HG03565 (cell line): ENCODE data around the gene CD248.
"Not testable (repeated sequence)": the region's sequence is repeated elsewhere in the genome, so short reads cannot be mapped to it uniquely, and the experiment has no call there.

Source experiments
- ATAC-seq: cut with Tn5 transposase; IDR thresholded peaks from one replicate; pipeline ENCODE4 v1.9.1; 2021; ENCODE audit warnings: mild to moderate bottlenecking, moderate library complexity; ENCODE audit not compliant: unreplicated experiment

Gene CD248

GRCh38 chr11:66329165-66329673, 12.4 kb upstream of the CD248 start:
- no peak for ATAC-seq

DNA sequence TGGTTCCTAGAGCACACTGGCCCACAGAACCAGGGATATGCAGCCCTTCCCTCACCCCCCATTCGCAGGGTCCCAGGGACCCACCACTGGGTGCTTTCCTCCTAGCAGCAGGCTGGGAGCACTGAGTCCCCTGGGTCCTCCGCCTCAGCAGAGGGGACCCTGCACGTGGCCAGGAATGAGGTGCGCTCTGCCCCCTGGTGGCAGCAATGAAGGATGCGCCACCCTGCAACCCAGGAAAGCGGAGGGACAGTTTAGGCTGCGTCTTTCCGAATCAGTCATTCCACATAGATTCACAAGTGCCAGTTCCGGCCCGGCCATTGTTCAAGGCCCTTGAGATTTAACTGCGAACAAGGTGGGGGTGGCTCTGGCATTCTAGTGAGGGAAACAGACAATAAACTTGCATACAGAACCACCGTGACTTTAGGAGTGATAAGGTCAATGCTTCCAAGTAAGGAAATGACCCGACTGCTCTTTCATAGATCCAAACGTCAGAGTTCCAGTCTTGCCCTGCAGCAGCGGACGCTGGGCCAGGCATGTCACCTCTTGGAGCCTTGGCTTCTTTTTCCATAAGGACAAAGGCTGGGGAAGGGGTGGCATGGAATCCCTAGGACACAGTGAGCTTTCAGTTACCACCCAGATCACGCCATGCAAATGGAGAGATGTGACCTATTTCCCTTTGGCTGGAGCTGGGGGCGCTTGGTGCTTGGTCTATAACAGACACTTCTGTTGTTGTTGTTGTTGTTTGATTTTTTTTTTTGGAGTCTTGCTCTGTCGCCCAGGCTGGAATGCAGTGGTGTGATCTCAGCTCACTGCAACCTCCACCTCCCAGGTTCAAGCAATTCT, 11.7 kb upstream of the CD248 start:
- ATAC-seq = peak; percentile 59

- no peak for ATAC-seq
Measured at GRCh38 chr11:66328031-66328301, 11.1 kb upstream of the CD248 start.

- ATAC-seq = no peak
Measured at GRCh38 chr11:66327171-66328030, 10.6 kb upstream of the CD248 start.

DNA sequence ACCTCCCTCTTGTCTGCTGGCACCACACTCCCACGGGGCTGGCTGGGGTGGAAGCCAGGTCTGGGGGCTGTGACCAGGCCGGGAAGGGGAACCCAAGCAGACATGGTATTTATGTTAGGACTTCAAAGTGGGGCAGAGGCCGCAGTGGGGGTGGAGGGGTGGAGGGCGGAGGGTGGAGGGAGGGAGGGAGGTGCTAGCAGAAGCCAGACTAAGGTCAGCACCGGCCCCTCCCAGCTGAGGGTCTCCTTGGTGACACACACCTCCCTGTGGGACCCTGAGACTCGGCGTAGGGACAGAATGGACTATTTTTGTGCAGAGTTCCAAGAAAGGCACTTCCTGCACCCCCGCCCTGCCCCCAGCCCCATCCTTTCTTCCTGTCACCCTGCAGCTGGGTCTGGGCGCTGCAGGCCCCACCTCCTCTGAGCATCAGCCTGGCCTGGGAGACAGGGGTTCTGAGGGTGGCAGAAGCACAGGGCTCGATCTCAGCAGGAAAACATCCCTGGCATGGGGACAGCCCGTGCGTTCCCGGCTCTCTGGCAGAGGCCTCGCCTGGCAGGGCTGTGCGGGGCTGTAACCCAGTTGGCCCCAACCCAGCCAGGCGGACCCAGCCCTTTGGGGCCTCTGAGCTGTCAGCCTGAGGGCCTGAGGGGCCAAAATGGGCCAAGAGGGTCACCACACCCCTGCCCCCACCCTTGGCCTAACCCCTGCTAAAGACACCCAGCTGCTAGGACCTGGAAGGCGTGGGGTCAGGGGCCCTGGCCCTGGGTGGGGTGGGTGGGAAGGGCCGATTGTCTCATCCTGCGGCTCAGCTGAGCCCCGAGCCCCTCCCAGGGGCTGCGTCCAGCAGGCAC, 9.6 kb upstream of the CD248 start:
- no peak for ATAC-seq

- no peak for ATAC-seq
Measured at GRCh38 chr11:66325263-66325671, 8.4 kb upstream of the CD248 start.

- no peak for ATAC-seq
Measured at GRCh38 chr11:66324664-66325063, 7.8 kb upstream of the CD248 start.

DNA sequence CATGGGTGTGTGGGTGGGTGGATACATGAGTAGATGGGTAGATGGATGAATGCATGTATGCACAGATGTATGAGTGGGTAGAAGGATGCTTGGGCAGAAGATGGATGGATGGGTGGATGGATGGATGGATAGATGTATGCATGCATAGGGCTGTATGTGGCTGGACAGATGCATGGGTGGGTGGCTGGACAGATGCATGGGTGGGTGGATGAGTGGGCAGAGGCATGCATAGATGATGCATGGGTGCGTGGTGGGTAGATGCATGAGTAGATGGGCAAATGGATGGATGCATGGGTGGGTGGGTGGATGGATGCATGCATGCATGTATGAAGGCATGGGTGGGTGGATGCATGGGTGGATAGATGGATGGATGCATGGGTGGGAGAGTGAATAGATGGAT, 6.8 kb upstream of the CD248 start:
- ATAC-seq = no peak

GRCh38 chr11:66322732-66323427, 6.0 kb upstream of the CD248 start:
- no peak for ATAC-seq

GRCh38 chr11:66321606-66322005, 4.8 kb upstream of the CD248 start:
- no peak for ATAC-seq

DNA sequence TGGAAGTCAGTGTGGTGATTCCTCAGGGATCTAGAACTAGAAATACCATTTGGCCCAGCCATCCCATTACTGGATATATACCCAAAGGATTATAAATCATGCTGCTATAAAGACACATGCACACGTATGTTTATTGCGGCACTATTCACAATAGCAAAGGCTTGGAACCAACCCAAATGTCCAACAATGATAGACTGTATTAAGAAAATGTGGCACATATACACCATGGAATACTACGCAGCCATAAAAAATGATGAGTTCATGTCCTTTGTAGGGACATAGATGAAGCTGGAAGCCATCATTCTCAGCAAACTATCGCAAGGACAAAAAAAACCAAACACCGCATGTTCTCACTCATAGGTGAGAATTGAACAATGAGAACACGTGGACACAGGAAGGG, 3.9 kb upstream of the CD248 start:
- ATAC-seq = not testable (repeated sequence)

DNA sequence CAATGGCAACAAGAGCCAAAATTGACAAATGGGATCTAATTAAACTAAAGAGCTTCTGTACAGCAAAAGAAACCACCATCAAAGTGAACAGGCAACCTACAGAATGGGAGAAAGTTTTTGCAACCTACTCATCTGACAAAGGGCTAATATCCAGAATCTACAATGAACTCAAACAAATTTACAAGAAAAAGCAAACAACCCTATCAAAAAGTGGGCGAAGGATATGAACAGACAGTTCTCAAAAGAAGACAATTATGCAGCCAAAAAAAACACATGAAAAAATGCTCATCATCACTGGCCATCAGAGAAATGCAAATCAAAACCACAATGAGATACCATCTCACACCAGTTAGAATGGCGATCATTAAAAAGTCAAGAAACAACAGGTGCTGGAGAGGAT, 3.4 kb upstream of the CD248 start:
- ATAC-seq = not testable (repeated sequence)

- ATAC-seq = no peak
Measured at GRCh38 chr11:66318600-66318970, 1.7 kb upstream of the CD248 start.

- ATAC-seq = no peak
Measured at GRCh38 chr11:66317723-66318599, 1.1 kb upstream of the CD248 start.

DNA sequence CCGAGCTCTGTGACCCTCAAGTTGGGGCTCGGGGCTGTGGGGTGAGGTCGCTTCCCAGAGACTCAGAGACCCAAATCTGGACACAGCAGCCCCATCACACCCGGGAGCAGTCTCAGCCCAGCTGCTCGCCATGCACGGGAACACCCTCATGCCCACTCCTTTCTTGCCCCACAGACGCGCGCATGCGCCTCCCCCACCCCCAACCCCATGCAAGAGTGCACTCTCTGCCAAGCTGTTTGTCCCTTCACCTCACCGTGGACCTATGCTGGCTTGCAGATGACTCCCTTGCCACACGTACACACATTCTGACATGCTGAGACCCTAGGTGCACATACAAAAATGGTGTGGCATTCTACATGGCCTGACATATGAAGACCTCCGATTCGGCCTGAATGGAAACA, 478 bp upstream of the CD248 start:
- ATAC-seq = no peak

GRCh38 chr11:66315921-66316811, 678 bp downstream of the CD248 start:
- no peak for ATAC-seq

GRCh38 chr11:66315498-66315885, 1.4 kb downstream of the CD248 start:
- ATAC-seq = no peak
